ENCODE results near the gene PI3. TPM values are rescaled to one million over a fixed set of nuclear protein-coding genes. Genes with fewer than 3 reads are reported as not detected.

The PI3 gene
- total RNA-seq, 1 experiment from 2014 or later, result not detected

DNA sequence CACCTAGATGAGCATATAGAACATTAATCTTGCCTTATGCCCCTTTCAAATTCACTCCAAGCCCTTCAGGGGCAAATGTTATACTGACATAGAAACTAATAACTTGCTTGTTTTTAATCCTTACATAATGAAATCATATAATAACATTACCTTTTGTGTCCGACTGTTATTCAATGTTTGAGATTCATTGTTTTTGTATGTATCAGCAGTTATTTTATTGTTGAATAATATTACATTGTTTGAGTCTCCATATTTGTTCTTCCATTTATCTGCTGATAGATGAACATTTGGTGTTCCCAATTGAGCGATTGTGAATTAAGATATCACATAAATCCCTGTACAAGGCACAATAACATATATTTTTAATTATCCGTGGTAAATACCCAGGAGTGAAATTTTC lies 38.1 kb downstream of the PI3 start:
- peaks cover 2% of the 10 kb centered on the region; the same call in 1 of the 2 replicates for H3K27me3 ChIP-seq (ENCODE audit: control insufficient read depth, insufficient read depth, low read length)
- TF ChIP-seq, protein P1, sequence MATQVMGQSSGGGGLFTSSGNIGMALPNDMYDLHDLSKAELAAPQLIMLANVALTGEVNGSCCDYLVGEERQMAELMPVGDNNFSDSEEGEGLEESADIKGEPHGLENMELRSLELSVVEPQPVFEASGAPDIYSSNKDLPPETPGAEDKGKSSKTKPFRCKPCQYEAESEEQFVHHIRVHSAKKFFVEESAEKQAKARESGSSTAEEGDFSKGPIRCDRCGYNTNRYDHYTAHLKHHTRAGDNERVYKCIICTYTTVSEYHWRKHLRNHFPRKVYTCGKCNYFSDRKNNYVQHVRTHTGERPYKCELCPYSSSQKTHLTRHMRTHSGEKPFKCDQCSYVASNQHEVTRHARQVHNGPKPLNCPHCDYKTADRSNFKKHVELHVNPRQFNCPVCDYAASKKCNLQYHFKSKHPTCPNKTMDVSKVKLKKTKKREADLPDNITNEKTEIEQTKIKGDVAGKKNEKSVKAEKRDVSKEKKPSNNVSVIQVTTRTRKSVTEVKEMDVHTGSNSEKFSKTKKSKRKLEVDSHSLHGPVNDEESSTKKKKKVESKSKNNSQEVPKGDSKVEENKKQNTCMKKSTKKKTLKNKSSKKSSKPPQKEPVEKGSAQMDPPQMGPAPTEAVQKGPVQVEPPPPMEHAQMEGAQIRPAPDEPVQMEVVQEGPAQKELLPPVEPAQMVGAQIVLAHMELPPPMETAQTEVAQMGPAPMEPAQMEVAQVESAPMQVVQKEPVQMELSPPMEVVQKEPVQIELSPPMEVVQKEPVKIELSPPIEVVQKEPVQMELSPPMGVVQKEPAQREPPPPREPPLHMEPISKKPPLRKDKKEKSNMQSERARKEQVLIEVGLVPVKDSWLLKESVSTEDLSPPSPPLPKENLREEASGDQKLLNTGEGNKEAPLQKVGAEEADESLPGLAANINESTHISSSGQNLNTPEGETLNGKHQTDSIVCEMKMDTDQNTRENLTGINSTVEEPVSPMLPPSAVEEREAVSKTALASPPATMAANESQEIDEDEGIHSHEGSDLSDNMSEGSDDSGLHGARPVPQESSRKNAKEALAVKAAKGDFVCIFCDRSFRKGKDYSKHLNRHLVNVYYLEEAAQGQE (IDR thresholded peaks at IDR 0.05; ENCODE audit: insufficient read depth in 1 of 2, low read depth in 2 of 2, low read length in 1 of 2), result no peak
- TF ChIP-seq, protein P2, sequence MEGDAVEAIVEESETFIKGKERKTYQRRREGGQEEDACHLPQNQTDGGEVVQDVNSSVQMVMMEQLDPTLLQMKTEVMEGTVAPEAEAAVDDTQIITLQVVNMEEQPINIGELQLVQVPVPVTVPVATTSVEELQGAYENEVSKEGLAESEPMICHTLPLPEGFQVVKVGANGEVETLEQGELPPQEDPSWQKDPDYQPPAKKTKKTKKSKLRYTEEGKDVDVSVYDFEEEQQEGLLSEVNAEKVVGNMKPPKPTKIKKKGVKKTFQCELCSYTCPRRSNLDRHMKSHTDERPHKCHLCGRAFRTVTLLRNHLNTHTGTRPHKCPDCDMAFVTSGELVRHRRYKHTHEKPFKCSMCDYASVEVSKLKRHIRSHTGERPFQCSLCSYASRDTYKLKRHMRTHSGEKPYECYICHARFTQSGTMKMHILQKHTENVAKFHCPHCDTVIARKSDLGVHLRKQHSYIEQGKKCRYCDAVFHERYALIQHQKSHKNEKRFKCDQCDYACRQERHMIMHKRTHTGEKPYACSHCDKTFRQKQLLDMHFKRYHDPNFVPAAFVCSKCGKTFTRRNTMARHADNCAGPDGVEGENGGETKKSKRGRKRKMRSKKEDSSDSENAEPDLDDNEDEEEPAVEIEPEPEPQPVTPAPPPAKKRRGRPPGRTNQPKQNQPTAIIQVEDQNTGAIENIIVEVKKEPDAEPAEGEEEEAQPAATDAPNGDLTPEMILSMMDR (IDR thresholded peaks at IDR 0.05), result no peak
- no peak for TF ChIP-seq SIN3A (IDR thresholded peaks at IDR 0.05; ENCODE audit: borderline replicate concordance, insufficient read depth, low read depth, low read length)
- no peak for TF ChIP-seq POLR2AphosphoS5 (IDR thresholded peaks at IDR 0.05; ENCODE audit: low read depth, low read length)
- no peak for TF ChIP-seq TCF7L2 (IDR thresholded peaks at IDR 0.05; ENCODE audit: low read depth, low read length)
- intact Hi-C loops (cut with micrococcal nuclease; ENCODE audit: unreplicated experiment) (no loop called here), in situ Hi-C loops (cut with HindIII; ENCODE audit: low pct_unique_long_range_greater_than_20kb, low sequenced_read_pairs) (no loop called here)
- H3K36me3 ChIP-seq (ENCODE audit: control insufficient read depth, insufficient read depth, low read length), result no peaks in the 10 kb centered on the region
- ChIA-PET POLR2A (no interaction called here), CTCF (no interaction called here)
- H3K4me3 ChIP-seq (ENCODE audit: low read depth in 2 of 2, low read length in 2 of 2), result no peak overlapping the region
- ATAC-seq (no peak), DNase-seq (ENCODE audit: low read depth, low spot score) (no peak)
- no peak overlapping the region for H3K27ac ChIP-seq (ENCODE audit: low read length)
- H3K4me1 ChIP-seq (ENCODE audit: control insufficient read depth, insufficient read depth, low read length), result no peaks in the 10 kb centered on the region
- no TSS peak for BruUV-seq (replicated peaks)
- H3K9me3 ChIP-seq (ENCODE audit: control insufficient read depth, insufficient read depth, low read depth, low read length), result no peaks in the 10 kb centered on the region

DNA sequence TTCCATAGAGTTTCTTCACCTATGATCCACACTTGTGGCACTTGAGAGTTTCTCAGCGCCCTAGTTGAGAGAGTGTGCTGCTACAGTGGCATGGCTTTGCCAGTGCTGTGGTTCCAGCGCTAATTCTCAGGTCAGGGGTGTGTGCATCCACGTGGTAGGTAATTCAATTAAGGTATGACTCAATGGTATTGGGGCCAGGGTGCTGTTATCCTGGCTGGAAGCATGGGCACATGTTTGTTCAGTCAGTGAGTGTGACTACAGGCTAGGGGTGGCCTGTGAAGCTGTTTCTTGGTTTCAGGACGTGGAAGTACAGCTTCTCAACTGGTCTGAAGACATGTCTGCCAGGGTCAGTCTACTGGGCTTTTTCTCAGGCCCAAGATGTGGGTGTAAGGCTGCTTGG lies 43.4 kb downstream of the PI3 start:
- H3K27me3 ChIP-seq (ENCODE audit: control insufficient read depth, insufficient read depth, low read length), result peaks cover 13% of the 10 kb centered on the region
- no TSS peak for BruUV-seq (replicated peaks)
- TF ChIP-seq TCF7L2 (IDR thresholded peaks at IDR 0.05; ENCODE audit: low read depth, low read length), result no peak
- TF ChIP-seq, protein P2 (IDR thresholded peaks at IDR 0.05), result no peak
- no peak for TF ChIP-seq POLR2AphosphoS5 (IDR thresholded peaks at IDR 0.05; ENCODE audit: low read depth, low read length)
- TF ChIP-seq, protein P1 (IDR thresholded peaks at IDR 0.05; ENCODE audit: insufficient read depth in 1 of 2, low read depth in 2 of 2, low read length in 1 of 2), result no peak
- TF ChIP-seq SIN3A (IDR thresholded peaks at IDR 0.05; ENCODE audit: borderline replicate concordance, insufficient read depth, low read depth, low read length), result no peak
- in situ Hi-C loops (cut with HindIII; ENCODE audit: low pct_unique_long_range_greater_than_20kb, low sequenced_read_pairs), result no loop called here
- no peak for DNase-seq (ENCODE audit: low read depth, low spot score)
- H3K9me3 ChIP-seq (ENCODE audit: control insufficient read depth, insufficient read depth, low read depth, low read length), result no peaks in the 10 kb centered on the region
- intact Hi-C loops (cut with micrococcal nuclease; ENCODE audit: unreplicated experiment), result no loop called here
- no peaks in the 10 kb centered on the region for H3K4me1 ChIP-seq (ENCODE audit: control insufficient read depth, insufficient read depth, low read length)
- ChIA-PET POLR2A (no interaction called here), CTCF (no interaction called here)
- no peak for ATAC-seq
- no peaks in the 10 kb centered on the region for H3K36me3 ChIP-seq (ENCODE audit: control insufficient read depth, insufficient read depth, low read length)
- no peak overlapping the region for H3K27ac ChIP-seq (ENCODE audit: low read length)
- no peak overlapping the region for H3K4me3 ChIP-seq (ENCODE audit: low read depth in 2 of 2, low read length in 2 of 2)

Data from Panc1 (cell line).